ENCODE measurements around the gene PXMP2. TPM values are rescaled to one million over a fixed set of nuclear protein-coding genes. Genes with fewer than 3 reads are reported as not detected.

Gene PXMP2
- total and polyA plus RNA-seq, 4 donors, result 43.8 to 259 (median 135) TPM

- Histone ChIP-seq H3K9me3 (ENCODE audit: control insufficient read depth in 4 of 4, low read length in 3 of 4) (no peaks in the 10 kb centered on the region), H3K27ac (ENCODE audit: low read depth in 1 of 2, low read length in 2 of 2) (no peak overlapping the region), H3K36me3 (ENCODE audit: control insufficient read depth in 4 of 4, insufficient read depth in 3 of 4, low read depth in 1 of 4, low read length in 3 of 4) (peaks cover 14 to 59% (median 29%) of the 10 kb centered on the region in 4 donors), H3K4me3 (ENCODE audit: low read depth in 1 of 3, low read length in 3 of 3) (no peak overlapping the region), H3K27me3 (ENCODE audit: control insufficient read depth in 4 of 4, insufficient read depth in 4 of 4, low read length in 3 of 4) (no peaks in the 10 kb centered on the region), H3K9ac (ENCODE audit: low read depth in 1 of 2, low read length in 2 of 2) (no peak overlapping the region), H3K4me1 (ENCODE audit: control insufficient read depth in 4 of 4, insufficient read depth in 4 of 4, low read length in 3 of 4) (peaks cover 7 to 18% (median 13%) of the 10 kb centered on the region in 4 donors)
- DNase-seq (ENCODE audit: low spot score), result no peak
- no peak for TF ChIP-seq HNF4A (conservative IDR thresholded peaks at IDR 0.05)
- no peak for TF ChIP-seq MAX (IDR thresholded peaks at IDR 0.05)
- TF ChIP-seq REST (IDR thresholded peaks at IDR 0.05), result no peak
- TF ChIP-seq EGR1 (IDR thresholded peaks at IDR 0.05; ENCODE audit: low read depth in 2 of 2), result no peak
- TF ChIP-seq TAF1 (conservative IDR thresholded peaks at IDR 0.05), result no peak
- TF ChIP-seq HNF4G (IDR thresholded peaks at IDR 0.05), result no peak
- no peak for TF ChIP-seq JUND (IDR thresholded peaks at IDR 0.05)
- TF ChIP-seq YY1 (IDR thresholded peaks at IDR 0.05), result no peak
- no peak for TF ChIP-seq ATF3 (IDR thresholded peaks at IDR 0.05)
- TF ChIP-seq ZBTB33 (IDR thresholded peaks at IDR 0.05), result no peak
- no peak for TF ChIP-seq SP1 (IDR thresholded peaks at IDR 0.05)
- no peak for TF ChIP-seq FOXA2 (IDR thresholded peaks at IDR 0.05)
- no peak for TF ChIP-seq RAD21 (IDR thresholded peaks at IDR 0.05)
- no peak for TF ChIP-seq FOXA1 (IDR thresholded peaks at IDR 0.05)
- TF ChIP-seq CTCF (IDR thresholded peaks at IDR 0.05; ENCODE audit: low read depth, low read length, missing input control), result no peak
- TF ChIP-seq GABPA (IDR thresholded peaks at IDR 0.05 in 1 of 2, conservative IDR thresholded peaks at IDR 0.05 in 1 of 2), result no peak
- no peak for TF ChIP-seq NR2F2 (IDR thresholded peaks at IDR 0.05)
- TF ChIP-seq RXRA (IDR thresholded peaks at IDR 0.05), result no peak
- WGBS, result 97% methylated on average over 30 of the region's 30 CpGs
Observed at GRCh38 chr12:132668191-132669088, 18.9 kb upstream of the PXMP2 start.

All from liver (tissue), 9 donors.